ENCODE data around the gene YY1.

- TF ChIP-seq CTCF (conservative IDR thresholded peaks at IDR 0.05; ENCODE audit: low read depth, low read length), result no peak
- TF ChIP-seq POLR2A (IDR thresholded peaks at IDR 0.05; ENCODE audit: low read depth, low read length), result no peak
- no peak for TF ChIP-seq MAFK (IDR thresholded peaks at IDR 0.05; ENCODE audit: low read depth, low read length)
- no peak for TF ChIP-seq CEBPB (IDR thresholded peaks at IDR 0.05; ENCODE audit: low read depth, low read length)
- TF ChIP-seq RCOR1 (IDR thresholded peaks at IDR 0.05; ENCODE audit: insufficient replicate concordance, low read length), result no peak
- TF ChIP-seq RAD21 (IDR thresholded peaks at IDR 0.05; ENCODE audit: low read length), result no peak
- TF ChIP-seq BHLHE40 (IDR thresholded peaks at IDR 0.05; ENCODE audit: low read depth, low read length), result no peak
Measured at GRCh38 chr14:100236881-100237280, 2.1 kb upstream of the YY1 start.
